SK-N-MC (cell line): Measurements from ENCODE around the gene MGAT5.

Source experiments
- EZH2 ChIP-seq: fragments of 200-600 bp; sonication (generic); IDR thresholded peaks from one replicate; pipeline ENCODE4 v1.6.1; 2017; ENCODE audit warnings: antibody characterized with exemption
- POLR2AphosphoS5 ChIP-seq: IDR thresholded peaks from 2 replicates; pipeline ENCODE4 v1.6.1; 2012; ENCODE audit warnings: mild to moderate bottlenecking, low read depth, low read length, borderline replicate concordance

DNA sequence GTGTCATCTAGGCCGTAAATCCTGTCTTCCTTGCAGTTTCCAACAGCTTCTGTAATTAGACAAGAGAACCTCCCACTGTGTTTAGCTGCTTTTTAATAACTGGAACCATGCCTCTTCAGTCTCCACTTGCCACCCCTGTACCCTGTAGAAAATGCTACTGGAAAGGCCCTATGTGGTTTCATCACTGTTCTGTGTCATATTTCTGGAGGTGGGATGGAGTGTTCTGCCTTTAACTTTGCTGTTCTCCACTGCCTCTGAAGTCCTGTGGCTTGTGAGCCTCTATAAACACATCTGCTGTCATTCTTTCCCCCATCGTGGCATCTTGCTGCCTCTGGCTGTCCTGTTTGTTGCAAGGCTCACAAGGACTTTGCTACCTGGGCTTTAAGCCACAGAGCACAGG, 17.9 kb downstream of the MGAT5 start:
- TF ChIP-seq POLR2AphosphoS5, result no peak
- TF ChIP-seq EZH2, result no peak
